IMR-90 (cell line): ENCODE data around the gene CCDC30. TPM values are rescaled to one million over a fixed set of nuclear protein-coding genes. Genes with fewer than 3 reads are reported as not detected.

Experiments
- ATAC-seq: fragments of 200-7000 bp; cut with Tn5 transposase; 2 replicates; pipeline ENCODE4 v1.9.1; 2020; ENCODE audit warnings: low read depth, mild to moderate bottlenecking, moderate library complexity
- BruUV-seq: library from RNA; stranded (reverse); fragments of 400-500 nt; replicated peaks from 2 replicates; lab custom pipeline; 2021; lab: Mats Ljungman, UMichigan
- CTCF ChIA-PET: fragments of 300-600 bp; formaldehyde crosslinking; extraction: SDS; loops from one replicate; lab custom pipeline; 2021; ENCODE audit warnings: antibody characterized with exemption; lab: Yijun Ruan, JAX
- POLR2A ChIA-PET: fragments of 300-600 bp; sonication (Branson Sonifier 250); formaldehyde crosslinking; loops from one replicate; lab custom pipeline; 2022; ENCODE audit warnings: antibody characterized with exemption; ENCODE audit not compliant: unreplicated experiment; lab: Charles Lee
- DNase-seq: peaks from one replicate; pipeline ENCODE4 v3.0.0; 2013
- H2AFZ ChIP-seq: replicated peaks from 2 replicates; pipeline ENCODE3; 2013; ENCODE audit warnings: low read length, mild to moderate bottlenecking; ENCODE audit not compliant: poor library complexity
- H2AK5ac ChIP-seq: 2 replicates; pipeline ENCODE4 v1.6.1; 2013; ENCODE audit warnings: low read depth, low read length, inconsistent platforms
- H2AK9ac ChIP-seq: replicated peaks from 2 replicates; pipeline ENCODE3; 2013; ENCODE audit warnings: mild to moderate bottlenecking, low read depth, low read length, moderate library complexity; ENCODE audit not compliant: poor library complexity
- H2BK120ac ChIP-seq: 2 replicates; pipeline ENCODE4 v1.6.1; 2013; ENCODE audit warnings: low read depth, low read length, inconsistent platforms
- H2BK15ac ChIP-seq: 3 replicates; pipeline ENCODE4 v1.6.1; 2013; ENCODE audit warnings: low read depth, low read length, inconsistent platforms
- H2BK20ac ChIP-seq: 2 replicates; pipeline ENCODE4 v1.6.1; 2013; ENCODE audit warnings: low read depth, mild to moderate bottlenecking, inconsistent platforms, low read length, moderate library complexity
- H2BK5ac ChIP-seq: 2 replicates; pipeline ENCODE4 v1.6.1; 2013; ENCODE audit warnings: mild to moderate bottlenecking, low read depth, low read length, inconsistent platforms; ENCODE audit not compliant: poor library complexity, severe bottlenecking
- H3K14ac ChIP-seq: replicated peaks from 2 replicates; pipeline ENCODE4 v1.6.1; 2013; ENCODE audit warnings: low read depth, low read length, inconsistent platforms
- H3K18ac ChIP-seq: 2 replicates; pipeline ENCODE4 v1.6.1; 2013; ENCODE audit warnings: low read depth, low read length, control low read depth
- H3K23ac ChIP-seq: 2 replicates; pipeline ENCODE4 v1.6.1; 2013; ENCODE audit warnings: low read depth, low read length, inconsistent platforms
- H3K27ac ChIP-seq: 2 replicates; pipeline ENCODE4 v1.5.1; 2013; ENCODE audit warnings: mild to moderate bottlenecking, control low read depth, low read length; ENCODE audit not compliant: insufficient read depth
- H3K27me3 ChIP-seq: 2 replicates; pipeline ENCODE4 v1.6.1; 2013; ENCODE audit warnings: low read length; ENCODE audit not compliant: control insufficient read depth, insufficient read depth
- H3K36me3 ChIP-seq: 2 replicates; pipeline ENCODE4 v1.6.1; 2013; ENCODE audit warnings: low read length, mixed read lengths; ENCODE audit not compliant: control insufficient read depth, insufficient read depth
- H3K4ac ChIP-seq: 2 replicates; pipeline ENCODE4 v1.6.1; 2013; ENCODE audit warnings: low read depth, low read length, inconsistent platforms
- H3K4me1 ChIP-seq: 2 replicates; pipeline ENCODE4 v1.6.1; 2013; ENCODE audit warnings: low read length, mixed read lengths; ENCODE audit not compliant: control insufficient read depth, insufficient read depth
- H3K4me2 ChIP-seq: 2 replicates; pipeline ENCODE4 v1.6.1; 2013; ENCODE audit warnings: low read depth, mild to moderate bottlenecking, control low read depth, low read length, moderate library complexity
- H3K4me3 ChIP-seq: 2 replicates; pipeline ENCODE4 v1.5.1; 2013; ENCODE audit warnings: low read depth, mild to moderate bottlenecking, control low read depth, low read length, moderate library complexity; ENCODE audit not compliant: insufficient read depth
- H3K56ac ChIP-seq: 2 replicates; pipeline ENCODE4 v1.6.1; 2013; ENCODE audit warnings: low read length, inconsistent platforms; ENCODE audit not compliant: insufficient read depth; ENCODE audit errors: extremely low read depth
- H3K79me1 ChIP-seq, 2 experiments: 2 replicates each; pipeline ENCODE4 v1.6.1; 2013; ENCODE audit warnings: low read length in 2 of 2, inconsistent platforms in 1 of 2, low read depth in 1 of 2
- H3K9ac ChIP-seq: 2 replicates; pipeline ENCODE4 v1.6.1; 2013; ENCODE audit warnings: low read depth, low read length, control low read depth
- H3K9me1 ChIP-seq: 2 replicates; pipeline ENCODE4 v1.6.1; 2013; ENCODE audit warnings: low read length, inconsistent platforms; ENCODE audit not compliant: insufficient read depth
- H3K9me3 ChIP-seq: 2 replicates; pipeline ENCODE4 v1.6.1; 2013; ENCODE audit warnings: low read length; ENCODE audit not compliant: control insufficient read depth, insufficient read depth
- H4K20me1 ChIP-seq: 2 replicates; pipeline ENCODE4 v1.6.1; 2013; ENCODE audit warnings: low read length, inconsistent platforms; ENCODE audit not compliant: insufficient read depth
- H4K5ac ChIP-seq: 2 replicates; pipeline ENCODE4 v1.6.1; 2013; ENCODE audit warnings: mild to moderate bottlenecking, low read depth, low read length, control low read depth
- H4K8ac ChIP-seq, 2 experiments: 2 replicates each; pipeline ENCODE4 v1.6.1; 2013; ENCODE audit warnings: low read depth in 2 of 2, low read length in 2 of 2, control low read depth in 1 of 2, inconsistent platforms in 1 of 2
- H4K91ac ChIP-seq: 2 replicates; pipeline ENCODE4 v1.6.1; 2013; ENCODE audit warnings: low read depth, low read length, inconsistent platforms; ENCODE audit not compliant: insufficient read depth
- BHLHE40 ChIP-seq: fragments of 150-350 bp; IDR thresholded peaks from 2 replicates; pipeline ENCODE4 v1.6.1; 2016; ENCODE audit warnings: mild to moderate bottlenecking, low read depth, low read length
- CHD1 ChIP-seq: IDR thresholded peaks from 2 replicates; pipeline ENCODE4 v1.6.1; 2012; ENCODE audit warnings: low read depth, low read length, improper control_type of control experiment
- FOS ChIP-seq: fragments of 150-350 bp; IDR thresholded peaks from 2 replicates; pipeline ENCODE4 v1.6.1; 2016; ENCODE audit warnings: low read depth, low read length
- MAFK ChIP-seq: IDR thresholded peaks from 2 replicates; pipeline ENCODE4 v1.6.1; 2012; ENCODE audit warnings: low read depth, low read length, improper control_type of control experiment
- MAZ ChIP-seq: IDR thresholded peaks from 2 replicates; pipeline ENCODE4 v1.6.1; 2012; ENCODE audit warnings: low read depth, mild to moderate bottlenecking, low read length, improper control_type of control experiment, moderate library complexity, borderline replicate concordance
- MXI1 ChIP-seq: IDR thresholded peaks from 2 replicates; pipeline ENCODE4 v1.6.1; 2012; ENCODE audit warnings: low read depth, mild to moderate bottlenecking, low read length, moderate library complexity, borderline replicate concordance
- NFE2L2 ChIP-seq: fragments of 150-350 bp; IDR thresholded peaks from 2 replicates; pipeline ENCODE4 v1.6.1; 2016; ENCODE audit warnings: low read depth, mild to moderate bottlenecking, low read length
- POLR2A ChIP-seq: IDR thresholded peaks from 2 replicates; pipeline ENCODE4 v1.6.1; 2012; ENCODE audit warnings: mild to moderate bottlenecking, low read depth, low read length
- USF2 ChIP-seq: fragments of 150-350 bp; IDR thresholded peaks from 2 replicates; pipeline ENCODE4 v1.6.1; 2017; ENCODE audit warnings: mild to moderate bottlenecking, antibody characterized with exemption, low read length, low read depth
- WGBS, 2 experiments: methylation state at CpG; one replicate each; pipeline versions ENCODE4 v1.1.5 to v1.1.7; 2013; ENCODE audit warnings: missing lambda C conversion rate in 2 of 2; ENCODE audit not compliant: insufficient read length in 1 of 2; ENCODE audit errors: extremely low coverage in 2 of 2; 5-methylcytosine and 5-hydroxymethylcytosine counted together
- dilution Hi-C: fragments of 300-500 bp; cut with HindIII; formaldehyde crosslinking; loops from one replicate; pipeline ENCODE4 v1.14.3; 2018; ENCODE audit warnings: low sequenced_read_pairs; ENCODE audit not compliant: unreplicated experiment
- in situ Hi-C: fragments of 300-500 bp; cut with MboI; formaldehyde crosslinking; loops from 3 replicates; pipeline ENCODE4 v1.14.3; 2019; ENCODE audit warnings: low sequenced_read_pairs, inconsistent platforms, mixed read lengths
- intact Hi-C: fragments of 100-400 bp; cut with micrococcal nuclease; formaldehyde crosslinking; loops from 2 replicates; pipeline ENCODE4 v1.10.0; 2022
- polyA plus RNA-seq, 3 experiments: library from polyadenylated mRNA; depleted of rRNA; stranded (reverse); fragments of >200 nt; gene quantifications; 2 replicates each; pipeline ENCODE4 v1.2.3, GENCODE V29; 2012; ENCODE audit warnings: low replicate concordance in 1 of 3
- total RNA-seq: library from RNA; depleted of rRNA; stranded (reverse); fragments of >200 nt; gene quantifications from 2 replicates; pipeline ENCODE4 v1.2.3, GENCODE V29; 2012

The CCDC30 gene
- total and polyA plus RNA-seq, 2 of the 4 experiments (the other 2 are of a cell fraction): 0.14 to 0.18 TPM

DNA sequence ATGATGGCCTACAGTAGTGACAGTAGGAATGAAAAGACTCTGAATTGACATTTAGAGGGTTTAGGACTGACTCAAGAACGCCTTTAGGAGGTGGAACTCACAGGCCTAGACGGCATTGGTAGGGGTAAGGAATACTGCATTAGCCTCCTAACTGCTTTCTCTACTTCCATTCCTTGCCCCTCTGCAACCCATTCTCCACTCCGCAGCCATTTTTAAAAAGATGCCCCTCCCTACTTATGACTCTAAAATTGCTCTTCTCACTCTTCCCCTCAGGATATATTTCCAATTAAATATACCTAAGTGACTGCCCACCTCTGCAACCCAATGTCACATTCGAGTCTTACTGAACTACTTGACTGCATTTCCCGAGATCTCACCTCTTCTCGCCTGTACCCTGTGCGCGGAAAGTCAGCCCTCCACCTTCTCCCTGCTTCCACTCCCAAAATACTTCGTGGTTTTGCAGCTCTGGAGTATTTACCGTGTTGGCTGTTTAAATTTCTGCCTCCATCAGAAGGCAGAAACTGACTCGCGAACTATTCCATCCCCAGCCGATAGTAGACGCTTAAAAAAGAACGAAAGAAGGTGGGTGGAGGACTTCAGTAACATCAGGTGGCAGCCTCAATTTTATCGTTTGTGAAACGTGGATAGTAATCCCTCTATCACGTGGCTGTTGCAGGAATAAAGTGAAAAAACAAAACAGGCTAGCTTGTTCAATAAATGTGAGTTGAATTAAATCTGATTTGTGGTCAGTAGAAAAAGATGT is 218.0 kb downstream of the CCDC30 start (continued):
- TF ChIP-seq MXI1 (no peak), MAFK (no peak), CHD1 (no peak)

DNA sequence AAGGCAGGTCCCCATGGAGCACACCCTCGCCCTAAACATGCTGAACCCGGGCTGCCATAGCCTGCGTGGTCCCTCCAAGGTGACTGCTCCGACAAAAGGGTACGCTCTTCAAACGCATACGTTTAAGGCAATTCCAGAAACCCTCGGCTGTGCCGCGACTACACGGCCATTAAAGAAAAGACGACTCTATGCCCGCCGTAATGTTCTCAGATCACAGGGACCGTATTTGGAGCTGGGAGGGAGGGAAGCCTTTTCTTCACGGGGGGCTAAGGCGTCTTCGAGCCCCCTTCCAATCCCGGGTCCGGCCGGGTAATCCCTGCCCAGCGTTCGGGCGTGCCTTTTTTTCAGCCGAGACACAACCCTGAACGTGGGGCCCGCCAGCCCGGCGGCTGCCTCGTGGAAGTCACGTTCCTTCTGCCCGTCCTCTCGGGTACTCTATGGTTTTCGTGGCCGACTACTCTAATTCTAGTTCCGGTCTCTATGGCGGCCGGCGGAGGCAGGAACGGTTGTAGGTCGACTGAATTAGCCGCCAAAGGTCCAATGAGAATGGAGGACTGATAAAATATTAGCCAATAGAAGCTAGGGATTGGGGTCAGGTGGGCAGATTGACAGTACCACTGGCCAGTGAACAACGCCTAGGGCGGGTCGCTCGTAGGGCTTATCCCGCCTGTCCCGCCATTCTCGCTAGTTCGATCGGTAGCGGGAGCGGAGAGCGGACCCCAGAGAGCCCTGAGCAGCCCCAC is 218.8 kb downstream of the CCDC30 start, which contains the start of gene YBX1:
Gene YBX1, plus strand, starts transcription at position 678 of the 743 bp plus-strand sequence. CDS start 148 bp downstream, outside the sequence.
- Histone ChIP-seq H3K36me3 (peaks cover 4% of the 10 kb centered on the region), H2BK20ac (no peak within 1 kb of the TSS; the same call in 1 of the 2 replicates), H3K9me3 (no peaks in the 10 kb centered on the region), H3K4ac (peak within 1 kb of the TSS; percentile 95), H3K9ac (peak within 1 kb of the TSS; percentile 71), H3K27me3 (no peaks in the 10 kb centered on the region), H2BK120ac (peak within 1 kb of the TSS; percentile 51), H3K18ac (peak within 1 kb of the TSS; percentile 6), H2AK5ac (peak within 1 kb of the TSS; percentile 79), H4K8ac (peak within 1 kb of the TSS; percentile 87 to 95), H4K91ac (peak within 1 kb of the TSS; percentile 71), H2BK15ac (no peak within 1 kb of the TSS), H3K56ac (peak within 1 kb of the TSS; percentile 85), H2AFZ (peak within 1 kb of the TSS; percentile 93), H4K5ac (peak within 1 kb of the TSS; percentile 49), H4K20me1 (peaks cover 41% of the 10 kb centered on the region), H3K14ac (peak within 1 kb of the TSS; percentile 94), H3K4me3 (peak within 1 kb of the TSS; percentile 84), H3K4me2 (peak within 1 kb of the TSS; percentile 100), H2AK9ac (peak within 1 kb of the TSS; percentile 93), H3K9me1 (peaks cover 10% of the 10 kb centered on the region), H3K79me1 (peaks cover 12 to 23% of the 10 kb centered on the region in 2 experiments; a peak in 3 of 4 replicates), H3K23ac (peak within 1 kb of the TSS; percentile 91), H3K27ac (peak within 1 kb of the TSS; percentile 82), H3K4me1 (peaks cover 13% of the 10 kb centered on the region; the same call in 1 of the 2 replicates), H2BK5ac (peak within 1 kb of the TSS; percentile 71)
- TF ChIP-seq BHLHE40 (peak; percentile 96), MXI1 (peak; percentile 99), MAZ (no peak), FOS (peak; percentile 51; the same call in 1 of the 2 replicates), NFE2L2 (no peak), POLR2A (peak; percentile 73), USF2 (peak; percentile 99)
- in situ Hi-C loops (no loop called here), intact Hi-C loops (loop anchor here (1.0 to 10.0 kb wide), 5 partner anchors 24 to 537 kb away; partner anchors contain the start of genes C1orf50, P3H1, PPIH and ZNF691), dilution Hi-C loops (no loop called here)
- ATAC-seq (peak; percentile 90), DNase-seq (peak; percentile 99)
- POLR2A ChIA-PET: interaction anchor here (1.3 to 1.5 kb wide), 3 partner anchors 10 to 84 kb away, joined by 3 to 6 read pairs (median 4); no protein-coding TSS in a partner anchor
- CTCF ChIA-PET: interaction anchor here (1.1 to 1.4 kb wide), 2 partner anchors 9 to 24 kb away, joined by 3 to 5 read pairs; no protein-coding TSS in a partner anchor
- 0% methylated on average over 8 of the region's 54 CpGs; no CpG with 5 or more reads in 1 of the 2 experiments for WGBS, 2 experiments
- no TSS peak for BruUV-seq
